Activated T-cell treated with anti-CD3 and anti-CD28 coated beads, Interleukin-2, amount 50 U/mL, for 24 hours (primary cell): ENCODE data around the gene PIR.

Experiments used
- DNase-seq: peaks from one replicate; pipeline ENCODE4 v3.0.0-alpha.2; 2020
- H3K27ac Mint-ChIP-seq: 2 replicates; pipeline ENCODE4 v1.8.0; 2020; ENCODE audit warnings: mild to moderate bottlenecking, mixed read lengths
- H3K27me3 Mint-ChIP-seq: 2 replicates; pipeline ENCODE4 v1.8.0; 2020; ENCODE audit warnings: mixed read lengths
- H3K36me3 Mint-ChIP-seq: 2 replicates; pipeline ENCODE4 v1.8.0; 2020; ENCODE audit warnings: low read depth, mixed read lengths
- H3K4me1 Mint-ChIP-seq: 2 replicates; pipeline ENCODE4 v1.8.0; 2020; ENCODE audit warnings: low read depth, mixed read lengths
- H3K4me3 Mint-ChIP-seq: 2 replicates; pipeline ENCODE4 v1.8.0; 2020; ENCODE audit warnings: mild to moderate bottlenecking, moderate library complexity, mixed read lengths
- H3K9me3 Mint-ChIP-seq: 2 replicates; pipeline ENCODE4 v1.8.0; 2020; ENCODE audit warnings: mixed read lengths

Gene PIR

GRCh38 chrX:15418041-15418706 lies 75.0 kb downstream of the PIR start:
- Mint-ChIP-seq H3K27ac (no peak overlapping the region), H3K36me3 (no peaks in the 10 kb centered on the region), H3K4me1 (no peaks in the 10 kb centered on the region), H3K4me3 (no peak overlapping the region), H3K27me3 (peaks cover 56% of the 10 kb centered on the region), H3K9me3 (peaks cover 5% of the 10 kb centered on the region)
- no peak for DNase-seq

GRCh38 chrX:15416133-15416993 lies 76.8 kb downstream of the PIR start:
- DNase-seq, result no peak
- Mint-ChIP-seq H3K4me1 (no peaks in the 10 kb centered on the region), H3K27me3 (peaks cover 70% of the 10 kb centered on the region), H3K27ac (no peak overlapping the region), H3K4me3 (no peak overlapping the region), H3K36me3 (no peaks in the 10 kb centered on the region), H3K9me3 (peaks cover 5% of the 10 kb centered on the region)

- no peaks in the 10 kb centered on the region for H3K4me1 Mint-ChIP-seq
- H3K27me3 Mint-ChIP-seq, result peaks cover 66% of the 10 kb centered on the region
- peaks cover 5% of the 10 kb centered on the region for H3K9me3 Mint-ChIP-seq
- no peak for DNase-seq
- no peak overlapping the region for H3K4me3 Mint-ChIP-seq
- no peaks in the 10 kb centered on the region for H3K36me3 Mint-ChIP-seq
- no peak overlapping the region for H3K27ac Mint-ChIP-seq
Observed at GRCh38 chrX:15413101-15413500, 80.0 kb downstream of the PIR start.

GRCh38 chrX:15410947-15411346 lies 82.2 kb downstream of the PIR start:
- H3K4me1 Mint-ChIP-seq, result no peaks in the 10 kb centered on the region
- no peak overlapping the region for H3K4me3 Mint-ChIP-seq
- H3K9me3 Mint-ChIP-seq, result no peaks in the 10 kb centered on the region
- no peak for DNase-seq
- no peaks in the 10 kb centered on the region for H3K36me3 Mint-ChIP-seq
- H3K27me3 Mint-ChIP-seq, result peaks cover 67% of the 10 kb centered on the region
- no peak overlapping the region for H3K27ac Mint-ChIP-seq

GRCh38 chrX:15410430-15410829 lies 82.7 kb downstream of the PIR start:
- no peak for DNase-seq
- Mint-ChIP-seq H3K27ac (no peak overlapping the region), H3K36me3 (no peaks in the 10 kb centered on the region), H3K9me3 (no peaks in the 10 kb centered on the region), H3K4me3 (no peak overlapping the region), H3K27me3 (peaks cover 64% of the 10 kb centered on the region), H3K4me1 (no peaks in the 10 kb centered on the region)

- no peak overlapping the region for H3K4me3 Mint-ChIP-seq
- H3K27me3 Mint-ChIP-seq, result peaks cover 41% of the 10 kb centered on the region
- no peaks in the 10 kb centered on the region for H3K36me3 Mint-ChIP-seq
- peaks cover 3% of the 10 kb centered on the region for H3K4me1 Mint-ChIP-seq
- no peak overlapping the region for H3K27ac Mint-ChIP-seq
- DNase-seq, result no peak
- H3K9me3 Mint-ChIP-seq, result no peaks in the 10 kb centered on the region
Observed at GRCh38 chrX:15405846-15406245, 87.3 kb downstream of the PIR start.

- no peak overlapping the region for H3K27ac Mint-ChIP-seq
- no peaks in the 10 kb centered on the region for H3K36me3 Mint-ChIP-seq
- peaks cover 39% of the 10 kb centered on the region for H3K27me3 Mint-ChIP-seq
- DNase-seq, result no peak
- H3K4me1 Mint-ChIP-seq, result peaks cover 3% of the 10 kb centered on the region
- no peak overlapping the region for H3K4me3 Mint-ChIP-seq
- H3K9me3 Mint-ChIP-seq, result no peaks in the 10 kb centered on the region
Observed at GRCh38 chrX:15404401-15405096, 88.6 kb downstream of the PIR start.

GRCh38 chrX:15401378-15401777 lies 91.8 kb downstream of the PIR start:
- peaks cover 23% of the 10 kb centered on the region for H3K27me3 Mint-ChIP-seq
- no peaks in the 10 kb centered on the region for H3K9me3 Mint-ChIP-seq
- H3K36me3 Mint-ChIP-seq, result no peaks in the 10 kb centered on the region

GRCh38 chrX:15399962-15400391 lies 93.2 kb downstream of the PIR start:
- H3K4me3 Mint-ChIP-seq, result no peak overlapping the region

More at GRCh38 chrX:15401378-15401777, 91.8 kb downstream of the PIR start:
- DNase-seq, result no peak
- Mint-ChIP-seq H3K27ac (no peak overlapping the region), H3K4me1 (peaks cover 3% of the 10 kb centered on the region), H3K4me3 (no peak overlapping the region)

GRCh38 chrX:15398874-15399273 lies 94.3 kb downstream of the PIR start:
- no peaks in the 10 kb centered on the region for H3K9me3 Mint-ChIP-seq
- no peak overlapping the region for H3K27ac Mint-ChIP-seq
- peaks cover 14% of the 10 kb centered on the region for H3K27me3 Mint-ChIP-seq
- H3K4me3 Mint-ChIP-seq, result no peak overlapping the region
- DNase-seq, result no peak
- no peaks in the 10 kb centered on the region for H3K4me1 Mint-ChIP-seq
- no peaks in the 10 kb centered on the region for H3K36me3 Mint-ChIP-seq

More at GRCh38 chrX:15399962-15400391, 93.2 kb downstream of the PIR start:
- Mint-ChIP-seq H3K4me1 (peaks cover 3% of the 10 kb centered on the region), H3K27ac (no peak overlapping the region), H3K9me3 (no peaks in the 10 kb centered on the region), H3K36me3 (no peaks in the 10 kb centered on the region), H3K27me3 (peaks cover 22% of the 10 kb centered on the region)
- DNase-seq, result no peak

- no peak overlapping the region for H3K4me3 Mint-ChIP-seq
- no peaks in the 10 kb centered on the region for H3K9me3 Mint-ChIP-seq
- no peak for DNase-seq
- no peak overlapping the region for H3K27ac Mint-ChIP-seq
- no peaks in the 10 kb centered on the region for H3K36me3 Mint-ChIP-seq
- no peaks in the 10 kb centered on the region for H3K4me1 Mint-ChIP-seq
- peaks cover 25% of the 10 kb centered on the region for H3K27me3 Mint-ChIP-seq
Observed at GRCh38 chrX:15395789-15396188, 97.3 kb downstream of the PIR start.

- no peak overlapping the region for H3K27ac Mint-ChIP-seq
- H3K9me3 Mint-ChIP-seq, result no peaks in the 10 kb centered on the region
- DNase-seq, result no peak
- H3K27me3 Mint-ChIP-seq, result peaks cover 46% of the 10 kb centered on the region
- no peak overlapping the region for H3K4me3 Mint-ChIP-seq
- H3K36me3 Mint-ChIP-seq, result no peaks in the 10 kb centered on the region
- H3K4me1 Mint-ChIP-seq, result no peaks in the 10 kb centered on the region
Observed at GRCh38 chrX:15391850-15392249, 101.3 kb downstream of the PIR start.

GRCh38 chrX:15384304-15384703 lies 108.8 kb downstream of the PIR start, which contains the start of gene VEGFD:
TSS of gene VEGFD (minus strand) at chrX:15384413. CDS start at chrX:15383946, 467 bp downstream.
- Mint-ChIP-seq H3K27ac (no peak within 1 kb of the TSS), H3K36me3 (no peaks in the 10 kb centered on the region), H3K9me3 (no peaks in the 10 kb centered on the region), H3K4me3 (no peak within 1 kb of the TSS), H3K27me3 (peaks cover 68% of the 10 kb centered on the region), H3K4me1 (no peaks in the 10 kb centered on the region)
- DNase-seq, result no peak

GRCh38 chrX:15382813-15383212 lies 110.3 kb downstream of the PIR start:
- H3K36me3 Mint-ChIP-seq, result no peaks in the 10 kb centered on the region
- H3K27me3 Mint-ChIP-seq, result peaks cover 63% of the 10 kb centered on the region
- no peak overlapping the region for H3K27ac Mint-ChIP-seq

More at GRCh38 chrX:15382813-15383212, 110.3 kb downstream of the PIR start:
- no peaks in the 10 kb centered on the region for H3K4me1 Mint-ChIP-seq
- no peak for DNase-seq
- no peaks in the 10 kb centered on the region for H3K9me3 Mint-ChIP-seq
- H3K4me3 Mint-ChIP-seq, result no peak overlapping the region
